Neural cell (in vitro differentiated cells): ENCODE results near the gene RPL28. TPM values are rescaled to one million over a fixed set of nuclear protein-coding genes. Genes with fewer than 3 reads are reported as not detected.

Experiments
- H2AFZ ChIP-seq: fragments of 200-600, 300-800 bp; sonication (generic), shearing (Covaris generic); 2 replicates; pipeline ENCODE4 v1.6.0; 2014; ENCODE audit warnings: low read depth, mild to moderate bottlenecking, antibody characterized with exemption, low read length, moderate library complexity
- H3F3A ChIP-seq: fragments of 200-600 bp; shearing (Covaris generic); 2 replicates; pipeline ENCODE4 v1.6.1; 2016; ENCODE audit warnings: mild to moderate bottlenecking, moderate library complexity, mixed read lengths, antibody characterized with exemption, low read length; ENCODE audit not compliant: insufficient read depth, poor library complexity, severe bottlenecking
- H3K27ac ChIP-seq: fragments of 200-600, 300-800 bp; sonication (generic), shearing (Covaris generic); 2 replicates; pipeline ENCODE4 v1.5.1; 2014; ENCODE audit warnings: mild to moderate bottlenecking, low read length, moderate library complexity
- H3K27me3 ChIP-seq: fragments of 300-800, 200-600 bp; sonication (generic), shearing (Covaris generic); 2 replicates; pipeline ENCODE4 v1.6.0; 2014; ENCODE audit warnings: mild to moderate bottlenecking, low read depth, low read length, moderate library complexity; ENCODE audit not compliant: insufficient read depth
- H3K36me3 ChIP-seq: fragments of 300-800, 200-600 bp; sonication (generic), shearing (Covaris generic); 2 replicates; pipeline ENCODE4 v1.5.1; 2014; ENCODE audit warnings: mild to moderate bottlenecking, antibody characterized with exemption, low read length, moderate library complexity; ENCODE audit not compliant: insufficient read depth
- H3K4me2 ChIP-seq: fragments of 300-800, 200-600 bp; sonication (generic), shearing (Covaris generic); 2 replicates; pipeline ENCODE4 v1.6.0; 2014; ENCODE audit warnings: mild to moderate bottlenecking, low read length
- H3K4me3 ChIP-seq: fragments of 300-800, 200-600 bp; sonication (generic), shearing (Covaris generic); 2 replicates; pipeline ENCODE4 v1.5.1; 2014; ENCODE audit warnings: mild to moderate bottlenecking, low read length, moderate library complexity
- H3K79me2 ChIP-seq: fragments of 200-600 bp; shearing (Covaris generic); replicated peaks from 2 replicates; pipeline ENCODE4 v1.6.0; 2014; ENCODE audit warnings: mild to moderate bottlenecking, low read length, moderate library complexity; ENCODE audit not compliant: insufficient read depth
- H3K9ac ChIP-seq: fragments of 300-800, 200-600 bp; sonication (generic), shearing (Covaris generic); 2 replicates; pipeline ENCODE4 v1.6.1; 2016; ENCODE audit warnings: mild to moderate bottlenecking, low read length, mixed read lengths
- H3K9me2 ChIP-seq: fragments of 200-600 bp; shearing (Covaris generic); 2 replicates; pipeline ENCODE4 v1.6.1; 2016; ENCODE audit warnings: mild to moderate bottlenecking, low read length, mixed read lengths; ENCODE audit not compliant: insufficient read depth
- H3K9me3 ChIP-seq: fragments of 200-600, 300-800 bp; sonication (generic), shearing (Covaris generic); 2 replicates; pipeline ENCODE4 v1.6.1; 2016; ENCODE audit warnings: mild to moderate bottlenecking, mixed run types, low read length, moderate library complexity, mixed read lengths
- H4K20me1 ChIP-seq: fragments of 200-600 bp; shearing (Covaris generic); 2 replicates; pipeline ENCODE4 v1.6.1; 2016; ENCODE audit warnings: mild to moderate bottlenecking, mixed run types; ENCODE audit not compliant: insufficient read depth
- EP300 ChIP-seq: fragments of 450-650 bp; conservative IDR thresholded peaks from 2 replicates; pipeline ENCODE4 v1.6.1; 2014; ENCODE audit warnings: antibody characterized with exemption, mild to moderate bottlenecking, moderate library complexity; ENCODE audit not compliant: poor library complexity, severe bottlenecking
- EZH2 ChIP-seq: fragments of 200-600, 300-800 bp; shearing (Covaris generic), sonication (generic); IDR thresholded peaks from 2 replicates; pipeline ENCODE4 v1.6.1; 2014; ENCODE audit warnings: antibody characterized with exemption, low read length, borderline replicate concordance, mild to moderate bottlenecking; ENCODE audit not compliant: insufficient read depth, poor library complexity, severe bottlenecking
- MXI1 ChIP-seq: fragments of 450-650 bp; conservative IDR thresholded peaks from 2 replicates; pipeline ENCODE4 v1.6.1; 2014; ENCODE audit warnings: antibody characterized with exemption, mild to moderate bottlenecking; ENCODE audit not compliant: poor library complexity, severe bottlenecking
- POLR2AphosphoS5 ChIP-seq: IDR thresholded peaks from 2 replicates; pipeline ENCODE4 v1.6.1; 2012
- RAD21 ChIP-seq: fragments of 450-650 bp; conservative IDR thresholded peaks from 2 replicates; pipeline ENCODE4 v1.6.1; 2014; ENCODE audit warnings: antibody characterized with exemption, mild to moderate bottlenecking, moderate library complexity
- SMC3 ChIP-seq: fragments of 450-650 bp; conservative IDR thresholded peaks from 2 replicates; pipeline ENCODE4 v1.6.1; 2014; ENCODE audit warnings: antibody characterized with exemption, mild to moderate bottlenecking, moderate library complexity; ENCODE audit not compliant: poor library complexity
- TAF1 ChIP-seq: IDR thresholded peaks from 2 replicates; pipeline ENCODE4 v1.6.1; 2012; ENCODE audit warnings: low read depth
- polyA plus RNA-seq: library from polyadenylated mRNA; depleted of rRNA; stranded (reverse); fragments of >200 nt; gene quantifications from 2 replicates; pipeline ENCODE4 v1.2.3, GENCODE V29; 2014
- TF ChIP-seq, protein P1 (sequence below): fragments of 450-650 bp; IDR thresholded peaks from 2 replicates; pipeline ENCODE4 v1.5.1; 2014; ENCODE audit warnings: antibody characterized with exemption, mild to moderate bottlenecking, moderate library complexity; ENCODE audit not compliant: poor library complexity, severe bottlenecking
- TF ChIP-seq, protein P2 (sequence below): IDR thresholded peaks from 2 replicates; pipeline ENCODE4 v1.6.1; 2012; ENCODE audit warnings: borderline replicate concordance

Gene RPL28
- polyA plus RNA-seq, 1 donor from 2014 or later = 195 TPM

DNA sequence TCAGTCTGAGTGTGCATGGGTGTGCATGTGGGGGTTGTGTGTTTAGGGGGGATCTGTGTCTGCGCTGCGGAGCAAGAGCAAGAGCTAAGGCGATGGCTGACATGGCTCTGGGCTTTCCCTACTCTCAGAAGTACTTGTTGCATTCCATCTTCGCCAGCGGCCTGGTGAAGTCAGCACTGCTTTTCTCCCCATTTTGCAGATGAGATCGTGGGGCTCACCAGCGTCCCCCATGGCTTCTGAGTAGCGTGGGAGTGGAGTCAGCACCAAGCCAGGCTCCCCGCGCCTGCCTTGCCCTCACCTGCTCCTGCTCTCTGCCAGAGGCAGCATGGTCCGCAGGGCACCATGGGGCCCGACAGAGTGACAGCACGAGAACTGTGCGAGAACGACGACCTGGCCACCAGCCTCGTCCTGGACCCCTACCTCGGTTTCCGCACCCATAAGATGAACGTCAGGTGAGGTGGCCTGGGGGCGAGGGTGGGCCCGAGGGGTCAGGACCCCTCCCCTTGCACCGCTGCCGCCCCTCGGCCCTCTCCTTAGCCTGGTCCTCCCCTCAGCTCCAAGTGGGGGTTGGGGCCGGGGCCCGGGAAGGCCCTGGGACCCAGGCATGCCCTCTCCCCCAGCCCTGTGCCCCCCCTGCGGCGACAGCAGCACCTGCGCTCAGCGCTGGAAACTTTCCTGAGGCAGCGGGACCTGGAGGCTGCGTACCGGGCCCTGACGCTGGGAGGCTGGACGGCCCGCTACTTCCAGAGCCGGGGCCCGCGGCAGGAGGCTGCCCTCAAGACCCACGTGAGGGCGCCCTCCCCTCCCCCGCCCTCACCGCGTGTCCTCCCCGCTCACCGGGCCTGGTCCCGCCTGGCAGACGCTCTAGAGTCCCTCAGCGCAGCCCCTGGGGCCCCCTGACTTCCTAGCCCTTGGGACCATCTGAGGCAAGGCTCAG is 43.9 kb upstream of the RPL28 start:
- TF ChIP-seq SMC3 (no peak), EZH2 (no peak), MXI1 (peak; percentile 7), EP300 (no peak), RAD21 (no peak), TAF1 (no peak), POLR2AphosphoS5 (no peak)
- TF ChIP-seq, protein P1, sequence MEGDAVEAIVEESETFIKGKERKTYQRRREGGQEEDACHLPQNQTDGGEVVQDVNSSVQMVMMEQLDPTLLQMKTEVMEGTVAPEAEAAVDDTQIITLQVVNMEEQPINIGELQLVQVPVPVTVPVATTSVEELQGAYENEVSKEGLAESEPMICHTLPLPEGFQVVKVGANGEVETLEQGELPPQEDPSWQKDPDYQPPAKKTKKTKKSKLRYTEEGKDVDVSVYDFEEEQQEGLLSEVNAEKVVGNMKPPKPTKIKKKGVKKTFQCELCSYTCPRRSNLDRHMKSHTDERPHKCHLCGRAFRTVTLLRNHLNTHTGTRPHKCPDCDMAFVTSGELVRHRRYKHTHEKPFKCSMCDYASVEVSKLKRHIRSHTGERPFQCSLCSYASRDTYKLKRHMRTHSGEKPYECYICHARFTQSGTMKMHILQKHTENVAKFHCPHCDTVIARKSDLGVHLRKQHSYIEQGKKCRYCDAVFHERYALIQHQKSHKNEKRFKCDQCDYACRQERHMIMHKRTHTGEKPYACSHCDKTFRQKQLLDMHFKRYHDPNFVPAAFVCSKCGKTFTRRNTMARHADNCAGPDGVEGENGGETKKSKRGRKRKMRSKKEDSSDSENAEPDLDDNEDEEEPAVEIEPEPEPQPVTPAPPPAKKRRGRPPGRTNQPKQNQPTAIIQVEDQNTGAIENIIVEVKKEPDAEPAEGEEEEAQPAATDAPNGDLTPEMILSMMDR = no peak
- TF ChIP-seq, protein P2, sequence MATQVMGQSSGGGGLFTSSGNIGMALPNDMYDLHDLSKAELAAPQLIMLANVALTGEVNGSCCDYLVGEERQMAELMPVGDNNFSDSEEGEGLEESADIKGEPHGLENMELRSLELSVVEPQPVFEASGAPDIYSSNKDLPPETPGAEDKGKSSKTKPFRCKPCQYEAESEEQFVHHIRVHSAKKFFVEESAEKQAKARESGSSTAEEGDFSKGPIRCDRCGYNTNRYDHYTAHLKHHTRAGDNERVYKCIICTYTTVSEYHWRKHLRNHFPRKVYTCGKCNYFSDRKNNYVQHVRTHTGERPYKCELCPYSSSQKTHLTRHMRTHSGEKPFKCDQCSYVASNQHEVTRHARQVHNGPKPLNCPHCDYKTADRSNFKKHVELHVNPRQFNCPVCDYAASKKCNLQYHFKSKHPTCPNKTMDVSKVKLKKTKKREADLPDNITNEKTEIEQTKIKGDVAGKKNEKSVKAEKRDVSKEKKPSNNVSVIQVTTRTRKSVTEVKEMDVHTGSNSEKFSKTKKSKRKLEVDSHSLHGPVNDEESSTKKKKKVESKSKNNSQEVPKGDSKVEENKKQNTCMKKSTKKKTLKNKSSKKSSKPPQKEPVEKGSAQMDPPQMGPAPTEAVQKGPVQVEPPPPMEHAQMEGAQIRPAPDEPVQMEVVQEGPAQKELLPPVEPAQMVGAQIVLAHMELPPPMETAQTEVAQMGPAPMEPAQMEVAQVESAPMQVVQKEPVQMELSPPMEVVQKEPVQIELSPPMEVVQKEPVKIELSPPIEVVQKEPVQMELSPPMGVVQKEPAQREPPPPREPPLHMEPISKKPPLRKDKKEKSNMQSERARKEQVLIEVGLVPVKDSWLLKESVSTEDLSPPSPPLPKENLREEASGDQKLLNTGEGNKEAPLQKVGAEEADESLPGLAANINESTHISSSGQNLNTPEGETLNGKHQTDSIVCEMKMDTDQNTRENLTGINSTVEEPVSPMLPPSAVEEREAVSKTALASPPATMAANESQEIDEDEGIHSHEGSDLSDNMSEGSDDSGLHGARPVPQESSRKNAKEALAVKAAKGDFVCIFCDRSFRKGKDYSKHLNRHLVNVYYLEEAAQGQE = no peak
- Histone ChIP-seq H3K4me2 (peak overlapping the region; percentile 5), H3F3A (no peaks in the 10 kb centered on the region), H3K79me2 (peaks cover 10% of the 10 kb centered on the region), H4K20me1 (peaks cover 5% of the 10 kb centered on the region), H3K27me3 (no peaks in the 10 kb centered on the region), H3K9ac (peak overlapping the region; percentile 99), H3K36me3 (no peaks in the 10 kb centered on the region), H3K9me2 (no peaks in the 10 kb centered on the region), H3K4me3 (peak overlapping the region; percentile 95), H3K27ac (peak overlapping the region; percentile 98), H3K9me3 (no peaks in the 10 kb centered on the region), H2AFZ (no peak overlapping the region)

DNA sequence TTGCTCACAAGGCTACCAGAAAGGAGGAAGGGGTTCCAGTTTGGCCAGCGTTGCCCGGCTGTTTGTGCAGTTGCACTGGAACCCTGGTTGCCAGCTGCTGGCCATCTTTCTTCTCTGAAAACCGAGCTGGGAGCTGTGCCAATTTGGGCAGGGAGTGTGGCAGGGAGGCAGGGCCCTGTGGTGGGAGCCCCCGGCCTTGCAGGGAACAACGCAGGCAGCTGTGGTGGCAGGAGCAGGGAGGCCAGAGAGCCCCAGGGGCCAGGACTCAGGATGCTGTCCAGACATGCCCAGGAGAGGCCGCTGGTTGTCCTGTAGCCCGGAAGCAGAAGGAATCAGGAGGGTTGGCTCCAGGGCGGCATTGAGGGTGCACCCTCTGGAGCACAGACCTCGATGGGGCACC is 41.3 kb upstream of the RPL28 start:
- no peaks in the 10 kb centered on the region for H3K27me3 ChIP-seq
- no peaks in the 10 kb centered on the region for H3K9me3 ChIP-seq
- no peaks in the 10 kb centered on the region for H3K36me3 ChIP-seq
- H3K9ac ChIP-seq = no peak overlapping the region
- H3K4me3 ChIP-seq = no peak overlapping the region
- TF ChIP-seq TAF1 = no peak
- no peak for TF ChIP-seq MXI1
- no peak for TF ChIP-seq EZH2
- no peak for TF ChIP-seq EP300
- no peak for TF ChIP-seq POLR2AphosphoS5
- no peak for TF ChIP-seq RAD21
- no peak for TF ChIP-seq SMC3
- no peaks in the 10 kb centered on the region for H3F3A ChIP-seq
- no peak overlapping the region for H3K4me2 ChIP-seq
- peaks cover 5% of the 10 kb centered on the region for H4K20me1 ChIP-seq
- H3K79me2 ChIP-seq = peaks cover 10% of the 10 kb centered on the region
- H2AFZ ChIP-seq = no peak overlapping the region
- H3K9me2 ChIP-seq = no peaks in the 10 kb centered on the region
- H3K27ac ChIP-seq = no peak overlapping the region
